Measurements from ENCODE around the gene WDR46. TPM values are rescaled to one million over a fixed set of nuclear protein-coding genes. Genes with fewer than 3 reads are reported as not detected.
A peak's percentile ranks its signal among the peaks of the same experiment; 100 is the strongest.

The WDR46 gene
- total and polyA plus RNA-seq, 2 of the 13 experiments (the other 11 are each of a cell fraction or from before 2014, with no cell fraction given), result 47.4 to 105 TPM

- peak; percentile 90 for TF ChIP-seq ZHX2 (IDR thresholded peaks at IDR 0.05; ENCODE audit: low read depth)
- TF ChIP-seq ZHX2 (CRISPR knock-in tag; IDR thresholded peaks at IDR 0.05; ENCODE audit: borderline replicate concordance), result 0 out of 2 replicates have a peak, but pooled peaks have one; percentile 52
- TF ChIP-seq RBFOX2 (IDR thresholded peaks at IDR 0.05; ENCODE audit: low read depth, low read length), result peak; percentile 87
- peak; percentile 60; the same call in 1 of the 2 replicates for TF ChIP-seq KDM1A (CRISPR knock-in tag; IDR thresholded peaks at IDR 0.05)
- peak; percentile 98 for TF ChIP-seq ZNF619 (CRISPR knock-in tag; IDR thresholded peaks at IDR 0.05)
- TF ChIP-seq ZBTB38 (CRISPR knock-in tag; IDR thresholded peaks at IDR 0.05), result peak; percentile 92
- TF ChIP-seq ZNF142 (CRISPR knock-in tag; IDR thresholded peaks at IDR 0.05), result peak; percentile 47
- 0 out of 2 replicates have a peak, but pooled peaks have one; percentile 24 for TF ChIP-seq ZNF24 (IDR thresholded peaks at IDR 0.05)
- TF ChIP-seq NFE2L2 (IDR thresholded peaks at IDR 0.05; ENCODE audit: low read length), result no peak
- peak; percentile 47 for TF ChIP-seq ZSCAN22 (CRISPR knock-in tag; IDR thresholded peaks at IDR 0.05)
- no peak for TF ChIP-seq ZNF562 (CRISPR knock-in tag; IDR thresholded peaks at IDR 0.05; ENCODE audit: borderline replicate concordance)
- peak; percentile 84; the same call in 1 of the 2 replicates for TF ChIP-seq RFXANK (CRISPR knock-in tag; IDR thresholded peaks at IDR 0.05)
- TF ChIP-seq FOXA3 (CRISPR knock-in tag; IDR thresholded peaks at IDR 0.05), result peak; percentile 86
- TF ChIP-seq AHR (CRISPR knock-in tag; IDR thresholded peaks at IDR 0.05), result peak; percentile 96; the same call in 1 of the 2 replicates
- peak; percentile 95 for TF ChIP-seq ETS1 (CRISPR knock-in tag; IDR thresholded peaks at IDR 0.05)
- TF ChIP-seq HMGA1 (CRISPR knock-in tag; conservative IDR thresholded peaks at IDR 0.05), result no peak
- no peak for TF ChIP-seq ZNF367 (CRISPR knock-in tag; IDR thresholded peaks at IDR 0.05; ENCODE audit: borderline replicate concordance)
- TF ChIP-seq HES4 (CRISPR knock-in tag; IDR thresholded peaks at IDR 0.05; ENCODE audit: borderline replicate concordance), result peak; percentile 70
These were observed 17.4 kb downstream of the WDR46 start, which contains the start of the genes RPS18 and VPS52 (continued) for GRCh38 chr6:33271468-33272274.
